Measurements from ENCODE around the gene OCEL1. TPM values are rescaled to one million over a fixed set of nuclear protein-coding genes. Genes with fewer than 3 reads are reported as not detected.
A peak's percentile ranks its signal among the peaks of the same experiment; 100 is the strongest.

Gene OCEL1
- total and polyA plus RNA-seq, 10 of the 15 experiments (the other 5 are each of a cell fraction or from before 2014, with no cell fraction given), result 2.8 to 18.2 (median 7.4) TPM

- TF ChIP-seq ZNF592 (IDR thresholded peaks at IDR 0.05) (peak; percentile 80; the same call in 1 of the 2 replicates), PML (IDR thresholded peaks at IDR 0.05; ENCODE audit: low read length) (no peak), ZNF207 (IDR thresholded peaks at IDR 0.05; ENCODE audit: borderline replicate concordance) (peak; percentile 71; the same call in 1 of the 2 replicates), ZNF687 (IDR thresholded peaks at IDR 0.05) (peak; percentile 95), RB1 (IDR thresholded peaks at IDR 0.05; ENCODE audit: borderline replicate concordance) (peak; percentile 82; the same call in 1 of the 2 replicates), NKRF (conservative IDR thresholded peaks at IDR 0.05) (peak; percentile 92), RELB (IDR thresholded peaks at IDR 0.05; ENCODE audit: low read depth) (no peak), BACH1 (IDR thresholded peaks at IDR 0.05; ENCODE audit: borderline replicate concordance) (peak; percentile 97), HCFC1 (IDR thresholded peaks at IDR 0.05; ENCODE audit: low read length) (no peak), TAF1 (IDR thresholded peaks at IDR 0.05; ENCODE audit: borderline replicate concordance, low read depth, low read length) (no peak), ZSCAN29 (IDR thresholded peaks at IDR 0.05) (0 out of 2 replicates have a peak, but pooled peaks have one; percentile 25), TARDBP (IDR thresholded peaks at IDR 0.05; ENCODE audit: borderline replicate concordance) (no peak), MYC (IDR thresholded peaks at IDR 0.05; ENCODE audit: insufficient read depth, insufficient read length, insufficient replicate concordance, low read length, severe bottlenecking) (peak; percentile 87)
Observed at GRCh38 chr19:17235300-17235970, 9.4 kb downstream of the OCEL1 start (continued).
